Measurements from ENCODE around the gene MRPL55.

GRCh38 chr1:228084325-228084724 lies 24.8 kb downstream of the MRPL55 start:
- TF ChIP-seq CTCF (conservative IDR thresholded peaks at IDR 0.05 in 1 of 2, IDR thresholded peaks at IDR 0.05 in 1 of 2; ENCODE audit: extremely low read depth in 1 of 2, insufficient read depth in 1 of 2, low read depth in 1 of 2, low read length in 2 of 2) (no peak), EZH2 (IDR thresholded peaks at IDR 0.05; ENCODE audit: borderline replicate concordance, low read length) (no peak)
